ENCODE results near the gene ALDH1A3.

Gene ALDH1A3

DNA sequence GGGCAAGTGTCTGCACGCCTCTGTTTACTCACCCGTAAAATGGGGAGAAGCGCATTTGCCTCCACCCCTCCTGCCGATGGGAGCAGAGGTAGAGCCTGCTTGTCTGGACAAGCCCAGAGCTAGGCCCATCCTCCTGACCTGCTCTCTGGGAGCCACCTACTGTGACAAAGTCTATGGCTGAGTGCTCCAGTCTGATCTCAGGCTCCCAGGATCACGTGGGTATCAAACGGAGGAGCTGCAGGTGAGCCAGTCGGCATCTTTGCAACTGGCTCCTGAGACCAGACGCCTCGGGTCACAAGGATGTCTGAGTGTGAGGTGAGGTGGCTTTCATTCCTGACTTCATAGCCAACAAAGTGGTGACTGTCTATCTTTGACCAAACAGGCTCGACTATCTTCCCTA, 2.1 kb upstream of the ALDH1A3 start:
- no peak overlapping the region for H3K4me3 ChIP-seq (ENCODE audit: low read depth, low read length)
- no peak for DNase-seq (ENCODE audit: low read depth)
- TF ChIP-seq, protein P1, sequence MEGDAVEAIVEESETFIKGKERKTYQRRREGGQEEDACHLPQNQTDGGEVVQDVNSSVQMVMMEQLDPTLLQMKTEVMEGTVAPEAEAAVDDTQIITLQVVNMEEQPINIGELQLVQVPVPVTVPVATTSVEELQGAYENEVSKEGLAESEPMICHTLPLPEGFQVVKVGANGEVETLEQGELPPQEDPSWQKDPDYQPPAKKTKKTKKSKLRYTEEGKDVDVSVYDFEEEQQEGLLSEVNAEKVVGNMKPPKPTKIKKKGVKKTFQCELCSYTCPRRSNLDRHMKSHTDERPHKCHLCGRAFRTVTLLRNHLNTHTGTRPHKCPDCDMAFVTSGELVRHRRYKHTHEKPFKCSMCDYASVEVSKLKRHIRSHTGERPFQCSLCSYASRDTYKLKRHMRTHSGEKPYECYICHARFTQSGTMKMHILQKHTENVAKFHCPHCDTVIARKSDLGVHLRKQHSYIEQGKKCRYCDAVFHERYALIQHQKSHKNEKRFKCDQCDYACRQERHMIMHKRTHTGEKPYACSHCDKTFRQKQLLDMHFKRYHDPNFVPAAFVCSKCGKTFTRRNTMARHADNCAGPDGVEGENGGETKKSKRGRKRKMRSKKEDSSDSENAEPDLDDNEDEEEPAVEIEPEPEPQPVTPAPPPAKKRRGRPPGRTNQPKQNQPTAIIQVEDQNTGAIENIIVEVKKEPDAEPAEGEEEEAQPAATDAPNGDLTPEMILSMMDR (IDR thresholded peaks at IDR 0.05; ENCODE audit: control insufficient read depth, extremely low read depth, insufficient read depth) = no peak

DNA sequence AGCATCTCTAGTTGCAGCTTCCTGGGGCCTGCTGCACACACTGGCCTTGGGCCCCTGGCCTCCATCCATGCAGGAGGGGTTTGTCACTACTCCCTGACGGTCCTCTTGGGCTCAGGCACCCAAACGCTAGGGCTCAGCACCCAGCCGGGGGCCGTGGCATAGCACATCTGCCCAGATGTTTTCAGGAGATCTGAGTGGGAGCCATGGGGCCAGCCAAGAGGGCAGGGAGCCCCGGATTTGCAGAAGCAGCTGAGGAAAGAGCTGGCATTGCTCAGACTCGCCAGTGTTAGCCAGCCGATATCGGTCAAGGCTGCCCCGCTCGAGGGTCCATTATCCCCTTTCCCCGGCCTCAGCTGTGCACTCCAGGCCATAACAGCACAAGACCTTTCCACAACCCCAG, 1.5 kb upstream of the ALDH1A3 start:
- no peak for DNase-seq (ENCODE audit: low read depth)
- TF ChIP-seq, protein P1 (IDR thresholded peaks at IDR 0.05; ENCODE audit: control insufficient read depth, extremely low read depth, insufficient read depth) = no peak
- no peak overlapping the region for H3K4me3 ChIP-seq (ENCODE audit: low read depth, low read length)

DNA sequence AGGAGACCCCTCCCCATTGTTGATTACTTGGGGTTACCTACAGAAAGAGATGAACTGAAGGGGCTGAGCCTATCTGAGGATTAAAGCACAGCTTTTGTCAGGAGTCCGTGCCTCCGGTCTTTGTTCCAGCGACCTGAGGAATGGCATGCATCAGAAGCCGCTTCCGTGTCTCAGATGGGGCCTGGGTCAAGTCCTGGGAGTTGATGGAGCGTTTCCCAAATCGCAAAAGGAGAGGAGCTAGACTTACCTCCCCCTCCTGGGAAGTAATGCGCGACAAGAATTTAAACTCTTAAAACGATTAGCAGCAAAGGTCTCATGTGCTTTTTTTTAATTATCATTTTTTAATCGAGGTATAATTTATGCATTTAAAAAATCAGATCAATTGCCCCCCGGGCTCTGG, 983 bp upstream of the ALDH1A3 start:
- H3K4me3 ChIP-seq (ENCODE audit: low read depth, low read length) = peak overlapping the region; percentile 3; the same call in 1 of the 2 replicates
- no peak for DNase-seq (ENCODE audit: low read depth)
- TF ChIP-seq, protein P1 (IDR thresholded peaks at IDR 0.05; ENCODE audit: control insufficient read depth, extremely low read depth, insufficient read depth) = no peak

DNA sequence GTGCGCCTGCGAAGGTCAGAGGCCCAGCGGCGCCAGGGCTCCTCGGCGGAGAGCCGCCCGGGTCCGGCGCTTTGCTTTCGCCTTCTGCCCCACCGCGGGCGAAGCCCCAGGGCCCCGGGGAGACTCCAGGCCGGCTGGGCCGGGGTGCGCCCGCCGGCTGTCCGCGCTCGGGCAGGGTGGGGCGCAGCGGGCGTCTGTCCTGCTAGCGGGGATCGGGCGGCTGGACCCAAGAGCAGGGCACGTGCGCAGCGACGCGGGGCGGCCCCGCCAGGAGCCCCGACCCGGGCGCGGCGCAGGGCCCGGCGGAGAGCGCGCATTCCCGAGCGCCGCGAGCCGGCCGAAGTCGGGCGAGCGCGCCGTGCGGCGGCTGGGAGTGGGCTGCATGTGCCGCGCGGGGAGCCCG, 569 bp upstream of the ALDH1A3 start:
- DNase-seq (ENCODE audit: low read depth) = no peak
- TF ChIP-seq, protein P1 (IDR thresholded peaks at IDR 0.05; ENCODE audit: control insufficient read depth, extremely low read depth, insufficient read depth) = no peak
- peak overlapping the region; percentile 58 for H3K4me3 ChIP-seq (ENCODE audit: low read depth, low read length)

DNA sequence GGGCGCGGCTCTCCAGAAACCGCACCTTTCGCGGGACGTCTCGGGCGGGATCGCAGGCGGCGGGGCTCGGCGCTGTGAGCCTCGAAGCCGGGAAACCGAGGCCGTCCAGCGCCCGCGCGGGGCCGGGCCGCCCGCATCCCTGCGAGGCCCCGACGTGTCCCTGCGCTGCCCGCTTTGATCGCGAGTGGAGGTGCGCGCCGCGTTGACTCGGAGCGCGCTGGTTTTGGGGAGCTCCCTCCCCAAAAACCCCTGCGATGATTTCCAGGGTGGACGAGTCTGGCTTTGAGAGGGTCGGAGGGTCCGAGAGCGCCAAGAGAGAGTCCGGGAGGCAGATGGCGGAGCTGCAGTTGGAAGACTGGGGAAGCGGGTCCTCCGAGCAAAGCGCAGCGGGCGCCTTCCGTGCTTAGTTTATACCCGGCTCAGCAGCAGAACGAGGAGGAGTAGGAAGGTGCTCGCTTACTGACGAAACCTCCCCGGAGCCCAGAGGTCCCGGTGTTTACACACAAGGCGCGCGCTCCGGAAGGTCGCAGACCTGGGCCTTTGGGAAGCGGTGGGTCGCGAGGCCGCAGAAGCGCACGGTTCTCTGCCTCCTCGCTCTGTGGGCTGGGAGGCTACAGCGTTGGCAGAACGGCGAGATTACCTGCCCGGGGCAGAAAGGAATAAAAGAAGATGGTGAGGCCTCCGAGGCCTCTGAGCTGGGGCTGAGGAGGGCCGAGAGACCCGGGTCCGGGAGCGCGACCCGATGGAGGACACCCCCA, 687 bp downstream of the ALDH1A3 start:
- DNase-seq (ENCODE audit: low read depth) = no peak
- H3K4me3 ChIP-seq (ENCODE audit: low read depth, low read length) = peak overlapping the region; percentile 58
- TF ChIP-seq, protein P1 (IDR thresholded peaks at IDR 0.05; ENCODE audit: control insufficient read depth, extremely low read depth, insufficient read depth) = no peak

DNA sequence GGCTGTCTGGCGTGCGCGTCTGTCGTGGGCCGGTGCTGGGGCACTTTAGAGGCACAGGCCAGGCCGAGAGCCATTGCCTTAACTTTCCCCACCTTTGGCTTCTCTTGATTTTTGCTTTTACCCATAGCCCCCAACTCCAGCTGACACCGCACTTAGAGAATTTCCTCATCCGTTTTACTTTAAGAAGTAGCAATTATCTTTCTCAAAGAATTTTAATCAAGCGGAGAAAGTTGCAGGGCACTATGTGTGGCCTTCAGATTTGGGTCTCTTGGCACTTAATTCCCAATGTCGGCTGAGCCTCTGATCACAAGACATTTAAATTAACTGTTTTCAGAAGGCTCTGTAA, 1.2 kb downstream of the ALDH1A3 start:
- H3K4me3 ChIP-seq (ENCODE audit: low read depth, low read length) = no peak overlapping the region
- no peak for DNase-seq (ENCODE audit: low read depth)
- TF ChIP-seq, protein P1 (IDR thresholded peaks at IDR 0.05; ENCODE audit: control insufficient read depth, extremely low read depth, insufficient read depth) = no peak
